Measurements from ENCODE around the gene TDRD10.

- TF ChIP-seq CTCF (conservative IDR thresholded peaks at IDR 0.05), result no peak
- TF ChIP-seq ZFX (IDR thresholded peaks at IDR 0.05), result no peak
Measured at GRCh38 chr1:154500533-154500932, 1.5 kb upstream of the TDRD10 start.

Measured in C4-2B (cell line).